Measurements from ENCODE around the gene PARD3B. TPM values are rescaled to one million over a fixed set of nuclear protein-coding genes. Genes with fewer than 3 reads are reported as not detected.

Gene PARD3B
- total RNA-seq, 1 donor from 2014 or later = 9.5 TPM

DNA sequence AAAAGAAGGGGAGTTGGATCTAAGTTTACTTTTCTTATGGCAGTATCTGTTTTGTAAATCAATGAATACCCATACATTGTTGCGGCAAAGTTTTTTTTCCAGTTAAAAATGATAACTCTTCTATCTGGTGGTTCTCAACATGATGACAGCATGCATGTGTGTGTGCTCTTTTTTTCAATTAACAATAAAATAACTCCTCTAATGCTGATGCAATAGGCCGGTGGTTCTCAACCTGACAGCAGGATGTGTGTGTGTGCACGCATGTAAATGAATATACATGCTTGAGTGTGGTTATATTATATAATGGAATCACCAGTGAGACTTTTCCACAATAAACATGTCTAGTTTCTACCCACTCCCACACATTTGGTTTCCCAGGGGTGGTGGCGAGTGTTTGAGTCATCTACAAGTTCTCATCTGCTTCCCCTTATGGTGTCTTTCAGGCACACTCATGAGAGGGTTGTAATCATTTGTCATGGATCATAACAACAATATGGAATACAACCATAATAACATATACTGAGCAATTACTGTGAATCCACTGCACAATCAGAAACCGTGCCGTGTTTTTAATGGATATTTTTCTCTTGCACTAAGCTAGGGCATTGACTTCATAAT is 31.2 kb downstream of the PARD3B start:
- intact Hi-C loops (cut with DNase I) = no loop called here
- DNase-seq (ENCODE audit: low spot score) = no peak

DNA sequence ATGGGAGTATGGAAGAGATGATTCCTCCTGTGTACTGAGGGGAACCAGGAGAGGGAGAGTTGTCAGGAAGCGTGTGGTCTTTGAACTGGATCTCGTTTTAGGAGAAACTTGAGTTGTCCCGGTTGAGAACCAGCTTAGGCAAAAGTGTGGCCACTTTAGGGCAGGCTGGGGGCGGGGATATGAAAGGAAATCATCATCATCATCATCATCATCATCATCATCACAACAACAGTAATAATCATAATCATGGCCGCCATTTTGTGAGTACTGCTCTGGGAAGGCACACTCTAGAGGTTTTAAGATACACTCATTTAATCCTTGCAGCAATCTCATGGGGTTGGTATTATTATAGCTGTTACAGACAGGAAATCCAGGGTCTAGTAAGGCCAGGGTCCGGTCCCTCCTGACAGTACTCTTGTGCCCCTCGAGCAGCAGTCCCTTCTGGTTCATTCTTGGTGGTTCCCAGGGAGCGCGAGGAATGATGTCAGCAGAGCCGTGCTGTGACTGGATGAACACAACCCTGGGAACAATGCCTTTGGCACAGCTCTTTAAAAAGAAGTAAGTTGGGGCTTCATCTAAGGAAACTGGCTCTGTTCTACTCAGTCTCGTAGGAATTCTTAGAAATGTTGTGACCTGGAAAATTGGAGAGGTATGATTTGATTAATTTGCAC is 33.8 kb downstream of the PARD3B start:
- no peak for DNase-seq (ENCODE audit: low spot score)
- intact Hi-C loops (cut with DNase I) = no loop called here

DNA sequence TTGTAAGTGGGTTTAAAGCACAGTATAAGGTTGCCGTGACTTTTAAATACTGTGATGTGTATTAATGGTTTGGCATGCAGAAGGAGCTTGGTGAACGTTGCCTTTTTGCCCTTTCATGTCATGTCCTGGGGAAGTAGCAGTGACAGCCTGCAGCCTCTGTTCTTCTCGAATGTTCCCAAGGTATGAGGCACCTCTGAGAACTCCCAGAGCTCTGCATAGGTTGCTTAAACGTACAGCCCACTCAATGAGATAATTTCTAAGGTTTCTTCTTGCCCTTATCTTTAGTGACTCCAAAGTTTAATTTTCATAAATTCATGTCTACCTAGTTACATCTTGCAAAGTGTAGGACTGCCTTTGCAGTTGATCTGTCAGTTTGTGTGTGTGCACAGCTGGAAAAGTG is 36.7 kb downstream of the PARD3B start:
- intact Hi-C loops (cut with DNase I) = no loop called here
- DNase-seq (ENCODE audit: low spot score) = no peak

DNA sequence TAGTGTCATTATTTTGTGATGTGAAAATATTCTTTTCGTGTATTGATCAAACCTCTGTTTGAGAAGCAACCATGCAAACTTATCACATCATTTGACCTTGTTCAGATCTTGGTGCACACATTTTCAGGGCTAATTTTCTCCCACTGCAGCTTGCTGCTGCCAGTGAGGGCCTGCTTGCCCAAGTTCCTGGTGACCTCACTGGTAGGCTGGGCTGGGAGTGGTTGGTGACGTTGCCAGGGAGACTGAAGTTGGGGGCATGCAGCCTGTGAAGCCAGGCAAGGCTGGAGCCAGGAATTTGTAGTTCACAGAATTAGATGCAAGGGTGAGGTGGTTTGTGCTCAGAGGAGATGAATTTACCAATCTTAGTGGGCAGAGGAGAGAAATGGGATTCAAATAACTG is 38.5 kb downstream of the PARD3B start:
- intact Hi-C loops (cut with DNase I) = no loop called here
- no peak for DNase-seq (ENCODE audit: low spot score)

DNA sequence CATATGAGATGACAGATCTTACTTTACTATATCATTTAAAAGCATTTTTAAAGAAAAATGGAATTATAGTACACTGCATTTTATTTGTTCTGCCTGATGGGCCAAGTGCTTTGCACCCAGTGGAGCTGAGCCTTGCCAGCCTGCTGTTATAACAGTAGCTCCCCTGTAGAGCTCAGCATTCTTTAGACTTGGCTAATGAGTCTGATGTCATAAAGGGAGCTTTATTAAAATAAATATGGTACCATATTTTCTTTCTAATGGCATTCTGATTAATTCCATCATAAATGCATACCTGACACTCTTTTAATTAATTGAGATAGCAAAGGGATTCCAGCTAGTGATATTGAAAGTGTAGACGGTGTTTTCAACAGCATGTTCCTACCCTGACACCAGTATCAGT is 40.7 kb downstream of the PARD3B start:
- no peak for DNase-seq (ENCODE audit: low spot score)
- intact Hi-C loops (cut with DNase I) = no loop called here

DNA sequence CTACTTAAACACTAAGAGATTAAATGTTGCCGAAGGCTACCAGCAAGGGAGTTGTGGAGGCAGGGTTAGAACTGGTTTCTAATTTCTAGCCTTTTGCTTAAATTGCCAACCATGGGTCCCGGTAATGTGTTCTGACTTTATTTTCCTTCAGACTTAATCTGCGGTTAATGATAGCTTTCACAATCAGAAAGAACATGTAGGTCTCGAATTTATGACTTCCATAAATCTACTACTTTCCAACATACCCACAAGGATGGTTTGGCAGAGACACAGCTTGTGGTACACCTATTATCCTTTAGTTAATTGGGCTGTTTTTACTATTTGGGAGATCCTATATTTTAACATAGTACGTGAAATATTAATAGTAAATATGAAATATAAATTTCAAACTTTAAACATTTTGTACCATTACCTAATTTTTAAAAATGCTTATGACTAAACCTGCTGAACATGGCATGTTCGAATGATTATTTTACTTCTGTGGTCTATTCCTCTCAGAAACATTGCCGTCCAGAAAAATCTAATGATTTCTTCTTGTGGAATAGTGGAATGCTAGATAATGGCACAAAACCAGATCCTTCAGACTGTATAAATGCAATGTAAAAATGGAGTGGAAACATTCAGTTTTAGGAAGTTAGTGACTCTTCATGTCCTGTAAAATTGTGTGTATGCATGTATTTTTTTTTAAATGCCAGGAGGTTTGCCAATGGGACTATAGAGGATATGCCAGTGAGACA is 41.3 kb downstream of the PARD3B start:
- DNase-seq (ENCODE audit: low spot score) = no peak
- intact Hi-C loops (cut with DNase I) = no loop called here

DNA sequence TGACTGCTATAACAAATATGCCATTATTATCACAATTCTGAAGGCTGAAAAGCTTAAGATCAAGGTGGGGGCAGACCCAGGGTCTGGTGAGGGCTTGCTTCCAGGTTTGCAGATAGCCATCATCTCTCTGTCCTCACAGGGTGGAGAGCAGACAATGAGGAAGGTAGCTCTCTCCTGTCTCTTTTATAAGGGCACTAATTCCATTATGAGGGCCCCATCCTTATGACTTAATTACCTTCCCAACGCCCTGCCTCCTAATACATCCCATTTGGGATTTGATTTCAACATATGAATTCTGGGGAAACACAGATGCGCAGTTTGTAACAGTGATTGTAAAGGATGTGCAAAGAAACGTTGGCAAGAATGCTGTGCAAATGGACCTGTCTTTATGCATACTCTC is 44.8 kb downstream of the PARD3B start:
- intact Hi-C loops (cut with DNase I) = no loop called here
- no peak for DNase-seq (ENCODE audit: low spot score)

DNA sequence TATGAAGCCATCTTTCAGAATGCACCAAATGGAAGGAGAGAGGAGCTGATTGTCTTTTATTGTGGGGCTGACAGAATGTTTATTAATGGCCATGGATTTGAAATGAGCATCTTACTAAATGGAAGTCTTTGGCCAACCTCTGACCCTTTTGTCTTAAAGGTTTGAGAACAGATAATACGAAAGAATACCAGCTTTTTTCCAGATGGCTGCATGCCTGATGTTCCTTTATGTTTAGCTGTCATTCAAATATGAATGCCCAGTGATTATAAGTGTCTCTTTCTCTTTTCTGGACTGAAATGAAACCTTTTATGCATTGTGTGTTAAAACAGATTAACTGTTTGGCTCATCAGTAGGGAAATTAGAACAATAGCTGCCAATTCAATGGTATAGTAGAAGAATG is 46.0 kb downstream of the PARD3B start:
- no peak for DNase-seq (ENCODE audit: low spot score)
- intact Hi-C loops (cut with DNase I) = no loop called here

DNA sequence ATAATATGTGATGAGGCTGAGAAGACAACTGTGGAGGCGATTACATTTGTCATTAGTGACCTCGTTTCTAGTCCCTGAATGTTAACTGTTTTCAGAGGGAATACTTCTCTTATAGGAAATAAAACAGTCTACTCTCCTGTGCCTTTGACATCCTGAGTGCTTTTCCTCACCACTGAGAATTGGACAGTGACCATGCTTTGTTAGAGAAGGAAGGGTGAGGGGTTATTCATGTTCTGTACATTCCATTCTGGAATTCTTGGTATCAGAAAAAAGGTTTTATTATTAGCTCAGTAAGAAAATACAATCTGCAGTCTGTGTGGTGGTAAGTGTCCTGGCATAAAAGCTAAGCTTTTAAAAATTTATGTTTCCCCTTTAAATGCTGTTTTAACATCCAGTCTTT is 58.8 kb downstream of the PARD3B start:
- intact Hi-C loops (cut with DNase I) = no loop called here
- no peak for DNase-seq (ENCODE audit: low spot score)

DNA sequence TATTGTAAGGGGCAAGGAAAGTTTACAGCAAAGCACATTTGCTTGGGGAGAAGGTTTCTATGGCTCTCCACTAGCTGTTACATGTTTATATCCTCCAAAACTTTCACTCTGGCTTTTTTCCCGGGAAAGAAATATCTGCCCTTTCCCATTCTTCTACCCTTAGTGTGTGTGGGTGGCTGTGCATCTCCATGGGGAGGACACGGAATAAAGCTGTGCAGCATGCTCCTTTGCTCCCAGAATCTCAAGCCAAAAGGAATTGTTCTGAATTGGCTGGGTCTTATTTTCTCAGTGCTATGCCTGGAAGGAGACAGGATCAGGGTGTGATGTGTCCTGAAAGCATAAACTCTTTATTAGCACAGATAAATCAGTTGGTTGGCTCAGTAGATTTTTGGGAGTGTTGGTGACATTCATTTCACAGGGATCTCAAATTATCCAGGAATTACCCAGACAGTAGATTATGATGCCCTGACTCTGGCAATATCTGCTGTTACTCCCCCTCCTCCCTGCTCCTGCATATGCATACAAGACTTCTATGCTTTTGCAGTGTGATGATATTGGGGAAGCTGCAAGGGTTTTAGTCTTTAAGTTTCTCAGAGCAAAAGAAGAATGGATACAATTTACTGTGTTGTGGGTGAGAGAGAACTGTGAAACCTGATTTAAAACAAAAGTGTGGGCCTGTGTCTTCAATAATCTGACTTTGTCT is 63.1 kb downstream of the PARD3B start:
- no peak for DNase-seq (ENCODE audit: low spot score)
- intact Hi-C loops (cut with DNase I) = no loop called here

DNA sequence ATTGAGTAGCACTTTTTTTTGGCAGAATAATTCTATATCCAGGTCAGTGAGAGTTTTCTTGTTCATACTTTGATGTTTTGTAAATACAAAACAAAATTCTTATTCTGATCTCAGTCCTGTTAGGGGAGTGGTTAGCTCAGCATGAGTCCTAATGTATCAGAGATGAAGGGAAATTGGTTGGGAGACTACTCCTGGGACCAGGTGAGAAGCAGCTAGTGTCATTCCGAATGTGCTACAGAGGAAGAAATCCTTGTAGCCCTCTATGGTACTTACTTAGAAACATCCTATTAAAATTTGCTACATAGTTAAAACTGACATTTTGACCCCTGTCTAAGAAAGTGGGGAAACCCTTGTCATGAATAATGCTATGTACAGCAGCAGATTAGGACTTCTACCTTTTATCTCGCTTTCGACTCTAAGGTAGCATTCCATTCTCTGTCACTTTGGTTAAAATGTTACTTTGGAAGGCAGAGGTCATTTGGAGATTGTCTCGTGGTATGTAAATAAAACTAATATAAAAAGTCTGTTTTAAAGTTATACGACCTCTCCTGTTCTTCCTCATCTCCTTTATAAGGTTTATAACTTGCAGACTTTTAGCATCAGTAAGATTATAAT is 65.8 kb downstream of the PARD3B start:
- intact Hi-C loops (cut with DNase I) = no loop called here
- DNase-seq (ENCODE audit: low spot score) = no peak

DNA sequence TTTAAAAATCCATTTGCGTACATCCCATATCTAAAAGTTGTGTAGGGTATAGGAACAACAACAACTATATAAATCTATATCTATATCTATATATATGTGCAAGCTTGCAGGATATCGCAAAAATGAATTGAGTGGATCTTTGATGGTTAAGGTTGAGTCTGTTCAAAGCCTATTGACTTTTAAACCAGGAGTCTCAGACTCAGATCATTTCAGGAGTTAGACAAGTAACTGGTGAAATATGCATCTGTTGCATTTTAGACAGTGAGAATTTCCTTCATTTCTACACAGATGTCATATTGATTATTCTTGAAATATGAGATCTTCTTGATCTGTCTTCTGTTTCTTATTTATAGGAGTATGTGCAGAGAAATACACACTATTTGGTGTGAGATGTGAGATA is 66.5 kb downstream of the PARD3B start:
- no peak for DNase-seq (ENCODE audit: low spot score)
- intact Hi-C loops (cut with DNase I) = no loop called here

DNA sequence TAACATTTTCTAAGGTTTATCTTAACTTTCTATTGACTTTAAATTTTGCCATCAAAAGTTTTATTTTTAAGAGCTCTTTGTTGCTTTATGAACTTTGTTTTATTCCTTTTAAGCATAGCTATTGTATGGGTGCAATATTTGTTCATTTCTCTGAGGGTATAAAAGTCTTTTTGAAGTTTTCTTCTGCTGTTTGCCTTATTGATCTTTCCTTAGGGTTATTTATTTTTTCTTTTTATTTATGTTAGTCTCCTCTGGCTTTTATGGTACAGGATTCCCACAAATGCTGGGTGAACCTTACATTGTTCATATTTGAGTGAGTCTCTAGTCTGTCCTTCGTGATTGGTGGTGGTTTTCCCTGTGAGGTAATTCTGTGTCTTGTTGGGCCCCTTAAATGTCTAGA is 68.4 kb downstream of the PARD3B start:
- intact Hi-C loops (cut with DNase I) = no loop called here
- no peak for DNase-seq (ENCODE audit: low spot score)

DNA sequence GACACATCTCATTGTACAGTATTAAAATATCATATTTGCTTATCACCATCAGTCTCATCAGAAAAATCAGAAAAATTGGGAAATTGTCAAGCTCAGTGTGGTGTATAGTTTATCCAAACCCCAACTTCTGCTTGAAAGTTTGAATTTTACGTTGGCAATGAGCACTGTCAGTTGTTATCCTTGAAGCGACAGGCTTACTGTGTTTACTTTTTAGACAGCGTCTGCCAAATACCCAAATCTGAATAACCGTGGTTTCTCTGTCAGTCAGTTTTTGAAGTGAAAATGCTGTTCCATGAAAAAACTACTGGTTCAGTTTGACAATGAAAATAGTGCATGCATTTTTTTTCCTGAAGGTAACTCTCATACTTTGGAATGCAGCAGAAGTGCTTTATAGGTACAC is 70.2 kb downstream of the PARD3B start:
- intact Hi-C loops (cut with DNase I) = no loop called here

DNA sequence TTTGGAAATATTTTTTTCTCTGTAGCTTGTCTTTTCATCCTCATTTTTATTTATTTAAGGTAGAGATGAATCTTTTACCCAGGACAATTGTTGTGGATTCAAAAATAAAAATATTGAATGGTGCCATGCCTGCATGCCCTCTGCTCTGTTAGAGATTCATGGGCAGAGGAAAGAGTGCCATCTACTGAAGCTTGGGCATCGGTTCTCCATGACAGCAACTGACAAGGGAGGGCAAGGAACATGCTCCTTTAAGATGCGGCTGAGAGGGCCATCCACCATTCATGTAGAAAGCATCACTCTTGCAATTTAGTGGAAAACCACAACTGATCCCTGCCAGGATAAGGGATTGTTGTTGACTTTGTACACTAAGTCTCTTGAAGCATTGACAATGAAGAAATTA is 79.9 kb downstream of the PARD3B start:
- no peak for DNase-seq (ENCODE audit: low spot score)
- intact Hi-C loops (cut with DNase I) = loop anchor here (10.0 kb wide), 1 partner anchor 300 kb away; no protein-coding TSS in a partner anchor

More for the DNA sequence above, 70.2 kb downstream of the PARD3B start:
- DNase-seq (ENCODE audit: low spot score) = no peak

DNA sequence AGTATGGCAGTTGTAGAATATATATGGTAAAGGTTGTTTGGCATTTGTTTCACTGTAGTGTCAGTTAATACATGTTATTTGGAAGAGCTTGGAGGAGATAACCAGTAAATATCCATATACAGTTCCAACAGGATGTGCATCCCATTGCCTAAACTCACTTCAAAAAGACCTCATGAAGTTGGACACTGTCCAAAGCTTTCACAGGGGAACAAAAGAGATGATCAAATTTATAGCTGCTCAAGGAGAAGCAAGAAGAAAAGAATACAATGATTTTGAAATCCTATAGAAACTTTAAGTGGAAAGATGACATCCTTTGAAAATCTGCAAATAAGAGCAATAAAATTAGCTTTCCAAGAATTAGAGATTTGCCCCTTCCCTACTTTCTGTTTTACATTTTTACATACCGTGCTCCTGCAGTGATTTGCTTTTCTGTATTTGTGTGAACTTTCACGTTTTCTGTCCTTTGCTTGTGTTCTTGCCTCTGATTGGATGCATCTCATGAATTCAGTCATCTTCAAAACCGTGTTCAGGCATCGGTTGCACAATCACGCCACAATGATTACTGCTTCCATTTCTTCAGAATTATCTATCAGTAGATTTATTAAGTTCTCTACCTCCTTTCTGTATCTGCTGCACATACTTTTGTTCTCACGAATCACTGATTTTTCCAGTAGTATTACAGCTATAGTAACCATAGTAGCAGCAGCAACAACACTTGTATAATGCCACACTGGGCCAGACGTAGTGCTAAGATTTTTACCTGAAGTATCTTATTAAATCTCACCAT is 83.8 kb downstream of the PARD3B start:
- DNase-seq (ENCODE audit: low spot score) = no peak
- intact Hi-C loops (cut with DNase I) = loop anchor here (10.0 kb wide), 1 partner anchor 304 kb away; no protein-coding TSS in a partner anchor

DNA sequence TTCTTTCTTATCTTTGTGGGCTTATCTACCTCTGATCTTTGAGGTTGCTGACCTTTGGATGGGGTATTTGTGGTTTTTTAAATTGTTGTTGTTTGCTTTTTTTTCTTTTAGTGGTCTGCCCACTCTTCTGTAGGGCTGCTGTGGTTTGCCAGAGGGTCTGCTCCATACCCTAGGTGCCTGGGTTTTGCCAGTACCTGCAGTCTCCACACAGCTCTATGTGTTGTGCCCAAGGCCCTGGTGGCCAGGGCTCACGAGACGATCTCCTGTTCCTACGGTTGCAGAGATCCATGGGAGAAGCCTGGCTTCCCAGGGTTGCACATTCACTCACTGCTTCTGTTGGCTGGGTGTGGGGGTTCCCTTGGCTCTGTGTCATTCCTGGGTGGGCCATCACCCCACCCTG is 87.1 kb downstream of the PARD3B start:
- intact Hi-C loops (cut with DNase I) = no loop called here
- DNase-seq (ENCODE audit: low spot score) = no peak

DNA sequence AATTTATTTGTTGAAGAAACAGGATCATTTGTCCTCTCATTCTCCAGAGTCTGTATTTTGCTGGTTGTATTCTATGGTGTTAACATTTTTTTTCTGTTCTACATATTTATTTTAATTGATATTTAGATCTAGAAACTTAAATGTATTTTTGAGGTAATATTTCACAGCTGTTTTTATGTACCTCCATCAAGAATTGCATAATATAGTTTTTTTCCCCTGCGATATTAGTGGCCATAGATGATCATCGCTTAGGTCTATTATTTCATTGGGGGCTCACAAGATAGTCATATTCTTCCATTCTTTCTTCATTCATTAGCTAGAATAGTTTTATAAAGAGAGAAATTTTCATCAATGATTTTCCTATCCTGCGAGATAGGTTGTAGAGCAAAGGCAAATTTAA is 89.3 kb downstream of the PARD3B start:
- intact Hi-C loops (cut with DNase I) = no loop called here
- DNase-seq (ENCODE audit: low spot score) = no peak

DNA sequence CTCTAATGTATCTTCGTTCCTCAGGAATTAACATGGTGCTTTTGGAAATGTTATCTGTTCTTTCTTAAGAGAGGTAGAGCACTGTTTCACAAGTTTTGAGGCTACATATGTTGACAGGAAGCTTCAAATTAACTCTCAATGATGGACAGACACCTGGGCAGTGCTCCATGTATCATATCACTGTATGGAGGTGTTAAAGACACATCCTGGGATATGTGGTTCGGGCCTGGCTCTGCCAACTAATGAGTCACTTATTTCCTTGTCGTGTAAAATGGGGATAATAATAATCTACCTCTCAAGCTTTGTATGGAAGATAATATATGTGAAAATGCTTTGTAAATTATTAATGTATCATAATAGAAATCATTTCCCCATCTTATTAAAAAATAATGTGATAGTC is 90.2 kb downstream of the PARD3B start:
- intact Hi-C loops (cut with DNase I) = no loop called here
- DNase-seq (ENCODE audit: low spot score) = no peak
